ENCODE data around the gene CYP11A1.

The CYP11A1 gene

GRCh38 chr15:74320352-74321247 is 46.8 kb downstream of the CYP11A1 start:
- H3K4me3 ChIP-seq (ENCODE audit: low read depth in 1 of 2, low read length in 2 of 2): no peak overlapping the region
- H3K27ac ChIP-seq (ENCODE audit: low read depth, low read length): no peak overlapping the region
- no peaks in the 10 kb centered on the region for H3K9me3 ChIP-seq (ENCODE audit: low read length)
- H3K36me3 ChIP-seq (ENCODE audit: insufficient read depth, low read length): no peaks in the 10 kb centered on the region
- H3K9ac ChIP-seq (ENCODE audit: low read length): no peak overlapping the region
- H3K27me3 ChIP-seq (ENCODE audit: control insufficient read depth in 1 of 2, insufficient read depth in 2 of 2, low read length in 2 of 2): no peaks in the 10 kb centered on the region
- H3K4me1 ChIP-seq (ENCODE audit: insufficient read depth, low read length): peaks cover 13% of the 10 kb centered on the region

- H3K9me3 ChIP-seq (ENCODE audit: low read length): no peaks in the 10 kb centered on the region
- no peak overlapping the region for H3K4me3 ChIP-seq (ENCODE audit: low read depth in 1 of 2, low read length in 2 of 2)
- H3K9ac ChIP-seq (ENCODE audit: low read length): no peak overlapping the region
- H3K4me1 ChIP-seq (ENCODE audit: insufficient read depth, low read length): peaks cover 13% of the 10 kb centered on the region
- no peak overlapping the region for H3K27ac ChIP-seq (ENCODE audit: low read depth, low read length)
- H3K36me3 ChIP-seq (ENCODE audit: insufficient read depth, low read length): no peaks in the 10 kb centered on the region
- no peaks in the 10 kb centered on the region for H3K27me3 ChIP-seq (ENCODE audit: control insufficient read depth in 1 of 2, insufficient read depth in 2 of 2, low read length in 2 of 2)
Measured at GRCh38 chr15:74319596-74320351, 47.7 kb downstream of the CYP11A1 start.

- Histone ChIP-seq H3K4me3 (ENCODE audit: low read depth in 1 of 2, low read length in 2 of 2) (no peak overlapping the region), H3K27ac (ENCODE audit: low read depth, low read length) (no peak overlapping the region), H3K4me1 (ENCODE audit: insufficient read depth, low read length) (peaks cover 13% of the 10 kb centered on the region), H3K9me3 (ENCODE audit: low read length) (no peaks in the 10 kb centered on the region), H3K36me3 (ENCODE audit: insufficient read depth, low read length) (no peaks in the 10 kb centered on the region), H3K9ac (ENCODE audit: low read length) (no peak overlapping the region), H3K27me3 (ENCODE audit: control insufficient read depth in 1 of 2, insufficient read depth in 2 of 2, low read length in 2 of 2) (no peaks in the 10 kb centered on the region)
Measured at GRCh38 chr15:74319138-74319460, 48.3 kb downstream of the CYP11A1 start.

GRCh38 chr15:74318376-74319137 is 48.9 kb downstream of the CYP11A1 start:
- Histone ChIP-seq H3K4me1 (ENCODE audit: insufficient read depth, low read length) (peaks cover 13% of the 10 kb centered on the region), H3K4me3 (ENCODE audit: low read depth in 1 of 2, low read length in 2 of 2) (no peak overlapping the region), H3K27me3 (ENCODE audit: control insufficient read depth in 1 of 2, insufficient read depth in 2 of 2, low read length in 2 of 2) (no peaks in the 10 kb centered on the region), H3K9me3 (ENCODE audit: low read length) (no peaks in the 10 kb centered on the region), H3K36me3 (ENCODE audit: insufficient read depth, low read length) (no peaks in the 10 kb centered on the region), H3K27ac (ENCODE audit: low read depth, low read length) (no peak overlapping the region), H3K9ac (ENCODE audit: low read length) (no peak overlapping the region)

- no peaks in the 10 kb centered on the region for H3K9me3 ChIP-seq (ENCODE audit: low read length)
- no peak overlapping the region for H3K4me3 ChIP-seq (ENCODE audit: low read depth in 1 of 2, low read length in 2 of 2)
- peaks cover 13% of the 10 kb centered on the region for H3K4me1 ChIP-seq (ENCODE audit: insufficient read depth, low read length)
- no peak overlapping the region for H3K27ac ChIP-seq (ENCODE audit: low read depth, low read length)
- no peak overlapping the region for H3K9ac ChIP-seq (ENCODE audit: low read length)
- no peaks in the 10 kb centered on the region for H3K36me3 ChIP-seq (ENCODE audit: insufficient read depth, low read length)
- H3K27me3 ChIP-seq (ENCODE audit: control insufficient read depth in 1 of 2, insufficient read depth in 2 of 2, low read length in 2 of 2): peaks cover 0 to under 1% of the 10 kb centered on the region in 2 donors
Measured at GRCh38 chr15:74317820-74318375, 49.5 kb downstream of the CYP11A1 start.

GRCh38 chr15:74316141-74316540 is 51.3 kb downstream of the CYP11A1 start:
- Histone ChIP-seq H3K27me3 (ENCODE audit: control insufficient read depth in 1 of 2, insufficient read depth in 2 of 2, low read length in 2 of 2) (peaks cover 0 to 5% of the 10 kb centered on the region in 2 donors), H3K4me1 (ENCODE audit: insufficient read depth, low read length) (peaks cover 13% of the 10 kb centered on the region), H3K9ac (ENCODE audit: low read length) (no peak overlapping the region), H3K4me3 (ENCODE audit: low read depth in 1 of 2, low read length in 2 of 2) (no peak overlapping the region), H3K27ac (ENCODE audit: low read depth, low read length) (no peak overlapping the region), H3K9me3 (ENCODE audit: low read length) (no peaks in the 10 kb centered on the region), H3K36me3 (ENCODE audit: insufficient read depth, low read length) (no peaks in the 10 kb centered on the region)

GRCh38 chr15:74315626-74316025 is 51.8 kb downstream of the CYP11A1 start:
- Histone ChIP-seq H3K9me3 (ENCODE audit: low read length) (no peaks in the 10 kb centered on the region), H3K9ac (ENCODE audit: low read length) (no peak overlapping the region), H3K4me3 (ENCODE audit: low read depth in 1 of 2, low read length in 2 of 2) (no peak overlapping the region), H3K4me1 (ENCODE audit: insufficient read depth, low read length) (peaks cover 13% of the 10 kb centered on the region), H3K36me3 (ENCODE audit: insufficient read depth, low read length) (no peaks in the 10 kb centered on the region), H3K27ac (ENCODE audit: low read depth, low read length) (no peak overlapping the region), H3K27me3 (ENCODE audit: control insufficient read depth in 1 of 2, insufficient read depth in 2 of 2, low read length in 2 of 2) (peaks cover 0 to 5% of the 10 kb centered on the region in 2 donors)

GRCh38 chr15:74314795-74315438 is 52.5 kb downstream of the CYP11A1 start:
- no peak overlapping the region for H3K9ac ChIP-seq (ENCODE audit: low read length)
- H3K27ac ChIP-seq (ENCODE audit: low read depth, low read length): no peak overlapping the region
- H3K4me1 ChIP-seq (ENCODE audit: insufficient read depth, low read length): peaks cover 13% of the 10 kb centered on the region

GRCh38 chr15:74313889-74314288 is 53.6 kb downstream of the CYP11A1 start:
- Histone ChIP-seq H3K9me3 (ENCODE audit: low read length) (no peaks in the 10 kb centered on the region), H3K4me3 (ENCODE audit: low read depth in 1 of 2, low read length in 2 of 2) (no peak overlapping the region), H3K27me3 (ENCODE audit: control insufficient read depth in 1 of 2, insufficient read depth in 2 of 2, low read length in 2 of 2) (peaks cover 0 to 6% of the 10 kb centered on the region in 2 donors), H3K36me3 (ENCODE audit: insufficient read depth, low read length) (no peaks in the 10 kb centered on the region), H3K27ac (ENCODE audit: low read depth, low read length) (no peak overlapping the region), H3K4me1 (ENCODE audit: insufficient read depth, low read length) (peaks cover 7% of the 10 kb centered on the region), H3K9ac (ENCODE audit: low read length) (no peak overlapping the region)

More at GRCh38 chr15:74314795-74315438, 52.5 kb downstream of the CYP11A1 start:
- peaks cover 0 to 5% of the 10 kb centered on the region in 2 donors for H3K27me3 ChIP-seq (ENCODE audit: control insufficient read depth in 1 of 2, insufficient read depth in 2 of 2, low read length in 2 of 2)
- H3K36me3 ChIP-seq (ENCODE audit: insufficient read depth, low read length): no peaks in the 10 kb centered on the region
- H3K9me3 ChIP-seq (ENCODE audit: low read length): no peaks in the 10 kb centered on the region
- H3K4me3 ChIP-seq (ENCODE audit: low read depth in 1 of 2, low read length in 2 of 2): no peak overlapping the region

- Histone ChIP-seq H3K4me1 (ENCODE audit: insufficient read depth, low read length) (peaks cover 1% of the 10 kb centered on the region), H3K4me3 (ENCODE audit: low read depth in 1 of 2, low read length in 2 of 2) (no peak overlapping the region), H3K27me3 (ENCODE audit: control insufficient read depth in 1 of 2, insufficient read depth in 2 of 2, low read length in 2 of 2) (peaks cover 0 to 14% of the 10 kb centered on the region in 2 donors), H3K36me3 (ENCODE audit: insufficient read depth, low read length) (no peaks in the 10 kb centered on the region), H3K9me3 (ENCODE audit: low read length) (no peaks in the 10 kb centered on the region), H3K9ac (ENCODE audit: low read length) (no peak overlapping the region), H3K27ac (ENCODE audit: low read depth, low read length) (no peak overlapping the region)
Measured at GRCh38 chr15:74312445-74313007, 54.9 kb downstream of the CYP11A1 start.

Data from muscle layer of colon (tissue), 2 donors.